HTR-8/SVneo (cell line): ENCODE measurements around the gene HBZ.
"Not testable (repeated sequence)": the region's sequence is repeated elsewhere in the genome, so short reads cannot be mapped to it uniquely, and the experiment has no call there.

ENCODE experiments used
- DNase-seq: peaks from one replicate; pipeline ENCODE4 v3.0.0; 2011; ENCODE audit warnings: low spot score, mixed read lengths; ENCODE audit not compliant: insufficient read length
- FAIRE-seq: peaks from 2 replicates; lab custom pipeline; 2011; peaks lifted over from hg19 to GRCh38; lab: Jason Lieb, UNC

HBZ gene

GRCh38 chr16:177394-177822, 25.0 kb downstream of the HBZ start:
- FAIRE-seq (no peak), DNase-seq (no peak)

GRCh38 chr16:177981-178667, 25.7 kb downstream of the HBZ start:
- no peak for DNase-seq
- no peak for FAIRE-seq

- no peak for FAIRE-seq
Measured at GRCh38 chr16:178668-179015, 26.2 kb downstream of the HBZ start.

GRCh38 chr16:179211-180092, 27.0 kb downstream of the HBZ start:
- FAIRE-seq (no peak), DNase-seq (no peak)

More at GRCh38 chr16:178668-179015, 26.2 kb downstream of the HBZ start:
- no peak for DNase-seq

GRCh38 chr16:180101-180675, 27.7 kb downstream of the HBZ start, which contains the start of gene HBQ1:
TSS of gene HBQ1 (plus strand) at chr16:180459. CDS start at chr16:180487, 28 bp downstream.
- FAIRE-seq (no peak), DNase-seq (peak; percentile 71)

GRCh38 chr16:180681-181564, 28.5 kb downstream of the HBZ start:
- DNase-seq = peak; percentile 91
- peak; percentile 95 for FAIRE-seq

GRCh38 chr16:181565-182021, 29.1 kb downstream of the HBZ start:
- FAIRE-seq (no peak), DNase-seq (no peak)

- FAIRE-seq = no peak
- no peak for DNase-seq
Measured at GRCh38 chr16:183005-183404, 30.6 kb downstream of the HBZ start.

GRCh38 chr16:185213-185612, 32.8 kb downstream of the HBZ start:
- FAIRE-seq (no peak), DNase-seq (no peak)

GRCh38 chr16:185691-186090, 33.2 kb downstream of the HBZ start:
- no peak for DNase-seq

GRCh38 chr16:187330-187729, 34.9 kb downstream of the HBZ start:
- DNase-seq (no peak), FAIRE-seq (no peak)

More at GRCh38 chr16:185691-186090, 33.2 kb downstream of the HBZ start:
- no peak for FAIRE-seq

GRCh38 chr16:188674-189073, 36.2 kb downstream of the HBZ start:
- FAIRE-seq = no peak
- DNase-seq = no peak

GRCh38 chr16:189604-190186, 37.3 kb downstream of the HBZ start:
- DNase-seq (no peak), FAIRE-seq (no peak)

- DNase-seq (no peak), FAIRE-seq (no peak)
Measured at GRCh38 chr16:191831-192230, 39.4 kb downstream of the HBZ start.

GRCh38 chr16:192686-193085, 40.2 kb downstream of the HBZ start:
- no peak for FAIRE-seq
- DNase-seq = no peak

- DNase-seq (no peak), FAIRE-seq (no peak)
Measured at GRCh38 chr16:193441-193840, 41.0 kb downstream of the HBZ start.

GRCh38 chr16:194516-194915, 42.1 kb downstream of the HBZ start:
- FAIRE-seq (no peak), DNase-seq (no peak)

GRCh38 chr16:200388-200787, 47.9 kb downstream of the HBZ start:
- DNase-seq (no peak), FAIRE-seq (no peak)

GRCh38 chr16:203246-203645, 50.8 kb downstream of the HBZ start:
- FAIRE-seq (no peak), DNase-seq (no peak)

- DNase-seq, FAIRE-seq: not testable (repeated sequence)
Measured at GRCh38 chr16:204046-204445, 51.6 kb downstream of the HBZ start.
